HEK293 (cell line): ENCODE results near the gene TLR8.

ENCODE experiments used
- CTCF ChIA-PET: fragments of 350-600 bp; formaldehyde crosslinking; extraction: SDS; loops from one replicate; lab custom pipeline; 2021; ENCODE audit warnings: antibody characterized with exemption; lab: Yijun Ruan, JAX
- POLR2A ChIA-PET: fragments of 300-600 bp; formaldehyde crosslinking; extraction: SDS; loops from one replicate; lab custom pipeline; 2020; ENCODE audit warnings: antibody characterized with exemption, inconsistent platforms; lab: Yijun Ruan, JAX
- H3K27ac ChIP-seq: fragments of 200-500 bp; sonication (Bioruptor generic); 2 replicates; pipeline ENCODE4 v1.5.1; 2014; ENCODE audit warnings: low read depth, low read length, control low read depth, inconsistent platforms; ENCODE audit errors: extremely low read depth
- H3K36me3 ChIP-seq, 2 experiments: fragments of 200-500 bp in 1 of 2; sonication (Bioruptor generic) in 1 of 2; 1 replicate in 1 of 2; 2 replicates in 1 of 2; pipeline ENCODE4 v1.5.1; 2014 to 2017; ENCODE audit warnings: inconsistent platforms in 2 of 2, low read length in 2 of 2; ENCODE audit not compliant: control insufficient read depth in 2 of 2, insufficient read depth in 1 of 2
- H3K4me1 ChIP-seq: fragments of 200-500 bp; sonication (Bioruptor generic); 2 replicates; pipeline ENCODE4 v1.5.1; 2014; ENCODE audit warnings: mild to moderate bottlenecking, low read length, inconsistent platforms; ENCODE audit not compliant: control insufficient read depth, insufficient read depth
- H3K4me3 ChIP-seq: 2 replicates; pipeline ENCODE4 v1.5.1; 2011; ENCODE audit warnings: low read depth, mild to moderate bottlenecking, control low read depth, low read length, moderate library complexity
- H3K9me3 ChIP-seq: fragments of 200-500 bp; sonication (Bioruptor generic); 2 replicates; pipeline ENCODE4 v1.5.1; 2014; ENCODE audit warnings: low read depth, low read length, inconsistent platforms; ENCODE audit not compliant: control insufficient read depth, insufficient read depth
- BCL11B ChIP-seq: fragments of 450-650 bp; formaldehyde crosslinking; IDR thresholded peaks from 2 replicates; pipeline ENCODE4 v1.5.1; 2016; ENCODE audit warnings: low read depth, missing biosample characterization, missing genetic modification characterization
- BCL6B ChIP-seq: fragments of 450-650 bp; formaldehyde crosslinking; IDR thresholded peaks from 2 replicates; pipeline ENCODE4 v1.5.1; 2017; ENCODE audit warnings: missing biosample characterization, missing genetic modification characterization
- KLF10 ChIP-seq: fragments of 450-650 bp; IDR thresholded peaks from 2 replicates; pipeline ENCODE4 v1.5.1; 2018; ENCODE audit warnings: missing biosample characterization, mild to moderate bottlenecking, missing genetic modification characterization
- KLF17 ChIP-seq: fragments of 450-650 bp; formaldehyde crosslinking; IDR thresholded peaks from 2 replicates; pipeline ENCODE4 v1.5.1; 2016; ENCODE audit warnings: missing biosample characterization, missing genetic modification characterization
- PRDM4 ChIP-seq: fragments of 450-650 bp; formaldehyde crosslinking; IDR thresholded peaks from 2 replicates; pipeline ENCODE4 v1.5.1; 2017; ENCODE audit warnings: missing biosample characterization, missing genetic modification characterization
- YY1 ChIP-seq: fragments of 450-650 bp; formaldehyde crosslinking; IDR thresholded peaks from 2 replicates; pipeline ENCODE4 v1.5.1; 2018; ENCODE audit warnings: missing biosample characterization, missing genetic modification characterization
- ZBTB1 ChIP-seq: fragments of 450-650 bp; formaldehyde crosslinking; IDR thresholded peaks from 2 replicates; pipeline ENCODE4 v1.5.1; 2016; ENCODE audit warnings: missing biosample characterization, missing genetic modification characterization
- ZNF133 ChIP-seq: fragments of 450-650 bp; formaldehyde crosslinking; IDR thresholded peaks from 2 replicates; pipeline ENCODE4 v1.5.1; 2016; ENCODE audit warnings: missing biosample characterization, missing genetic modification characterization
- ZNF155 ChIP-seq: fragments of 450-650 bp; formaldehyde crosslinking; IDR thresholded peaks from 2 replicates; pipeline ENCODE4 v1.5.1; 2016; ENCODE audit warnings: missing biosample characterization, missing genetic modification characterization
- ZNF157 ChIP-seq: fragments of 450-650 bp; formaldehyde crosslinking; IDR thresholded peaks from 2 replicates; pipeline ENCODE4 v1.5.1; 2016; ENCODE audit warnings: missing biosample characterization, missing genetic modification characterization
- ZNF169 ChIP-seq: fragments of 450-650 bp; formaldehyde crosslinking; IDR thresholded peaks from 2 replicates; pipeline ENCODE4 v1.5.1; 2016; ENCODE audit warnings: missing biosample characterization, missing genetic modification characterization
- ZNF184 ChIP-seq: fragments of 450-650 bp; IDR thresholded peaks from 2 replicates; pipeline ENCODE4 v1.5.1; 2018; ENCODE audit warnings: missing biosample characterization, mild to moderate bottlenecking, missing genetic modification characterization
- ZNF280C ChIP-seq: fragments of 450-650 bp; formaldehyde crosslinking; IDR thresholded peaks from 2 replicates; pipeline ENCODE4 v1.5.1; 2016; ENCODE audit warnings: missing biosample characterization, missing genetic modification characterization
- ZNF341 ChIP-seq: fragments of 450-650 bp; formaldehyde crosslinking; IDR thresholded peaks from 2 replicates; pipeline ENCODE4; 2016; ENCODE audit warnings: low read depth, missing biosample characterization, missing genetic modification characterization
- ZNF366 ChIP-seq: fragments of 450-650 bp; formaldehyde crosslinking; conservative IDR thresholded peaks from 2 replicates; pipeline ENCODE4 v1.5.1; 2016; ENCODE audit warnings: missing biosample characterization, missing genetic modification characterization
- ZNF391 ChIP-seq: fragments of 450-650 bp; formaldehyde crosslinking; IDR thresholded peaks from 2 replicates; pipeline ENCODE4 v1.5.1; 2016; ENCODE audit warnings: low read depth, missing biosample characterization, missing genetic modification characterization, borderline replicate concordance
- ZNF433 ChIP-seq: fragments of 450-650 bp; formaldehyde crosslinking; IDR thresholded peaks from 2 replicates; pipeline ENCODE4 v1.5.1; 2016; ENCODE audit warnings: missing biosample characterization, missing genetic modification characterization, low read depth
- ZNF596 ChIP-seq: fragments of 450-650 bp; IDR thresholded peaks from 2 replicates; pipeline ENCODE4 v1.5.0; 2018; ENCODE audit warnings: missing biosample characterization, mild to moderate bottlenecking, missing genetic modification characterization, moderate library complexity
- ZNF658 ChIP-seq: fragments of 450-650 bp; formaldehyde crosslinking; IDR thresholded peaks from 2 replicates; pipeline ENCODE4; 2016; ENCODE audit warnings: missing biosample characterization, missing genetic modification characterization
- ZNF660 ChIP-seq: fragments of 450-650 bp; IDR thresholded peaks from 2 replicates; pipeline ENCODE4 v1.5.1; 2018; ENCODE audit warnings: missing biosample characterization, mild to moderate bottlenecking, missing genetic modification characterization
- ZNF777 ChIP-seq: fragments of 450-650 bp; formaldehyde crosslinking; IDR thresholded peaks from 2 replicates; pipeline ENCODE4 v1.5.1; 2017; ENCODE audit warnings: missing biosample characterization, missing genetic modification characterization, borderline replicate concordance
- ZNF830 ChIP-seq: fragments of 450-650 bp; IDR thresholded peaks from 2 replicates; pipeline ENCODE4 v1.5.0; 2018; ENCODE audit warnings: missing biosample characterization, missing genetic modification characterization, low read depth, mild to moderate bottlenecking, moderate library complexity
- ZSCAN16 ChIP-seq: fragments of 450-650 bp; formaldehyde crosslinking; IDR thresholded peaks from 2 replicates; pipeline ENCODE4 v1.5.1; 2016; ENCODE audit warnings: missing biosample characterization, missing genetic modification characterization

The TLR8 gene

GRCh38 chrX:12878536-12878935 is 27.9 kb upstream of the TLR8 start (continued):
- no peak for TF ChIP-seq ZNF658 (tag by site-specific recombination)
- no peak for TF ChIP-seq KLF10 (tag by site-specific recombination)
- no peak for TF ChIP-seq ZNF596 (tag by site-specific recombination)
- no peak for TF ChIP-seq ZNF433 (tag by site-specific recombination)
- no peak for TF ChIP-seq ZNF184 (tag by site-specific recombination)
- no peak for TF ChIP-seq ZNF157 (tag by site-specific recombination)
- TF ChIP-seq ZNF280C (tag by site-specific recombination), result no peak
- no peak for TF ChIP-seq ZNF133 (tag by site-specific recombination)

GRCh38 chrX:12881914-12882313 is 24.5 kb upstream of the TLR8 start:
- CTCF ChIA-PET, result no interaction called here
- Histone ChIP-seq H3K36me3 (no peaks in the 10 kb centered on the region), H3K4me1 (no peaks in the 10 kb centered on the region), H3K27ac (no peak overlapping the region), H3K9me3 (no peaks in the 10 kb centered on the region), H3K4me3 (no peak overlapping the region)
- no peak for TF ChIP-seq PRDM4
- no peak for TF ChIP-seq ZNF777 (tag by site-specific recombination)
- no peak for TF ChIP-seq ZNF157 (tag by site-specific recombination)
- TF ChIP-seq ZBTB1 (tag by site-specific recombination), result no peak
- TF ChIP-seq KLF17 (tag by site-specific recombination), result no peak
- TF ChIP-seq ZNF660 (tag by site-specific recombination), result no peak
- TF ChIP-seq ZNF155 (tag by site-specific recombination), result no peak
- no peak for TF ChIP-seq ZNF366
- no peak for TF ChIP-seq ZSCAN16 (tag by site-specific recombination)
- TF ChIP-seq ZNF830 (tag by site-specific recombination), result no peak
- no peak for TF ChIP-seq ZNF341 (tag by site-specific recombination)
- POLR2A ChIA-PET, result no interaction called here

GRCh38 chrX:12885508-12885907 is 20.9 kb upstream of the TLR8 start:
- H3K27ac ChIP-seq, result no peak overlapping the region
- H3K4me3 ChIP-seq, result no peak overlapping the region
- H3K36me3 ChIP-seq, result no peaks in the 10 kb centered on the region
- H3K9me3 ChIP-seq, result no peaks in the 10 kb centered on the region
- CTCF ChIA-PET, result interaction anchor here (0.7 to 2.0 kb wide), 5 partner anchors 8 to 677 kb away, joined by 3 to 5 read pairs (median 3); no protein-coding TSS in a partner anchor
- POLR2A ChIA-PET, result no interaction called here
- no peaks in the 10 kb centered on the region for H3K4me1 ChIP-seq
- no peak for TF ChIP-seq YY1
- TF ChIP-seq ZNF391, result no peak
- no peak for TF ChIP-seq ZNF169 (tag by site-specific recombination)
- no peak for TF ChIP-seq ZNF777 (tag by site-specific recombination)
- TF ChIP-seq BCL6B, result no peak
- TF ChIP-seq BCL11B, result no peak
